KMS-11 (cell line): ENCODE data around the gene ATXN2L.

Source experiments
- H2AFZ ChIP-seq: fragments of 200-600 bp; sonication (generic); 2 replicates; pipeline ENCODE4 v1.6.1; 2016; ENCODE audit warnings: antibody characterized with exemption, mixed run types, low read depth
- H3K27ac ChIP-seq: fragments of 200-600 bp; sonication (generic); 2 replicates; pipeline ENCODE4 v1.6.1; 2016; ENCODE audit warnings: mild to moderate bottlenecking, mixed run types
- H3K27me3 ChIP-seq: fragments of 200-600 bp; sonication (generic); 2 replicates; pipeline ENCODE4 v1.6.1; 2017; ENCODE audit warnings: mild to moderate bottlenecking, low read depth, mixed run types, moderate library complexity; ENCODE audit not compliant: insufficient read depth
- H3K36me3 ChIP-seq: fragments of 200-600 bp; sonication (generic); 2 replicates; pipeline ENCODE4 v1.6.1; 2017; ENCODE audit warnings: mild to moderate bottlenecking, mixed run types; ENCODE audit not compliant: insufficient read depth
- H3K4me1 ChIP-seq: fragments of 200-600 bp; sonication (generic); 2 replicates; pipeline ENCODE4 v1.6.1; 2016; ENCODE audit warnings: mild to moderate bottlenecking, low read depth, mixed run types; ENCODE audit not compliant: poor library complexity, severe bottlenecking
- H3K4me2 ChIP-seq: fragments of 200-600 bp; sonication (generic); 2 replicates; pipeline ENCODE4 v1.7.0; 2016; ENCODE audit warnings: mild to moderate bottlenecking, mixed run types
- H3K4me3 ChIP-seq: fragments of 200-600 bp; sonication (generic); IDR thresholded peaks from 2 replicates; pipeline ENCODE4 v1.6.1; 2017; ENCODE audit warnings: low read depth, low read length, mixed read lengths; ENCODE audit not compliant: insufficient read depth
- H3K79me2 ChIP-seq: fragments of 200-600 bp; sonication (generic); 2 replicates; pipeline ENCODE4 v1.6.1; 2016; ENCODE audit warnings: low read depth, mixed run types; ENCODE audit not compliant: insufficient read depth
- H3K9ac ChIP-seq: fragments of 200-600 bp; sonication (generic); 2 replicates; pipeline ENCODE4 v1.6.1; 2016; ENCODE audit warnings: mild to moderate bottlenecking, mixed run types
- H4K20me1 ChIP-seq: fragments of 200-600 bp; sonication (generic); 2 replicates; pipeline ENCODE4 v1.6.1; 2016; ENCODE audit warnings: mild to moderate bottlenecking, mixed run types; ENCODE audit not compliant: insufficient read depth
- CTCF ChIP-seq: fragments of 200-600 bp; sonication (generic); conservative IDR thresholded peaks from 2 replicates; pipeline ENCODE4 v1.6.1; 2017; ENCODE audit warnings: low read depth, mild to moderate bottlenecking, antibody characterized with exemption, low read length, moderate library complexity, mixed read lengths

The ATXN2L gene

DNA sequence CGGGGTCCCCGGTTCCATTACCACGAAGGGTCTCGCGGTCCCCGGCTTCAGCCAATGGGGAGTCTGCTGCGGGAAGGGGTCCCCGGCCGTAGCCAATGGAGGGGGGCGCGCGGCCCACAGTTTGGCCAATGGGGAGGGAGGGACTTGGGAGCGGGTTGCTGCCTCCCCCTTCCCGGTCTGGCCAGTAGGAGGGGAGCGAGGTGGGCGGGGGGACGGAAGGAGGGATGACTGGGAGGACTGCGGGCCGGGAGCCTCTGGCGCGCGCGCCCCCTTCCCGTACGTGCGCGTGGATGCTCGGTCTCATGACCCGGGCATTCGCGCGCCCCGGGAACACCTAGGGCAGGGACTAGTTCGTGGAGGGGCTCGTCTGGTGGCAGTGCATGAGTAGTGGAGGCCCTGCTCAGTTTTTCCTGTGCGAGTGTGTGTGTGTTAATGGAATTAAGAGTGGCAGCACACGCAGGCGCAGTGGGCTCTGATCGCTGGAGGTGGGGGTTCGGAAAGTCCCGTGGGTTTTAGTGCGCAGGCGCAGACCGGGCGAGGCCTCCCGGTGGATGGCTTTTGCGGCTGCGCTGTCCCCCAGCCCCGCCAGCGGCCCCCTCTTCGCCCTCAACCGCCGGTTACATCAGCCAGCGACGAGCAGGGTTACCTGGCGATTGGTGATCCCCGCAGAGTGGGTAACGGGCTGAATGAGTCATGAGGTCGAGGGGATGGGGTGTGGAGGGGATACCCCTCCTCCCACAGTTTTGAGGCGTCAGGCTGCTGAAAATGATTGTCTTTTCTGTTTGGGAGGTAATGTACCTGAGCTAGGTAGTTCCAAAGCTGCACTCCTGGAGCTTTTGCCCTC, 1.3 kb downstream of the ATXN2L start:
- H4K20me1 ChIP-seq = no peaks in the 10 kb centered on the region; the same call in 1 of the 2 replicates
- H3K4me2 ChIP-seq = peak overlapping the region; percentile 92
- peaks cover 51% of the 10 kb centered on the region for H3K79me2 ChIP-seq
- H3K9ac ChIP-seq = peak overlapping the region; percentile 97
- TF ChIP-seq CTCF = peak; percentile 32; the same call in 1 of the 2 replicates
- H3K27ac ChIP-seq = peak overlapping the region; percentile 96
- no peaks in the 10 kb centered on the region for H3K27me3 ChIP-seq
- H3K36me3 ChIP-seq = peaks cover 15% of the 10 kb centered on the region; the same call in 1 of the 2 replicates
- peaks cover 41% of the 10 kb centered on the region for H3K4me1 ChIP-seq
- peak overlapping the region; percentile 52; the same call in 1 of the 2 replicates for H2AFZ ChIP-seq
- H3K4me3 ChIP-seq = no peak overlapping the region

DNA sequence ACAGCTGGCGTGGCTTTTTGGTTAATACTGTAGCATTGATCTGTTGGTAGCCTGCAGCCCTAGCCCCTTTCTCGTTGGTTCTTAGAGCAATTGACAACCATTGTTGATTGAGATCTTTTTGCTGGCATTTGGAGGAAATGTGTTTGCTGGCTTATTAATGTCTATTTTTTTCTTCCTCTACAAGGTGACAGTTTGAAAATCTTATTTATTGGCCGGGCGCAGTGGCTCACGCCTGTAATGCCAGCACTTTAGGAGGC, 1.8 kb downstream of the ATXN2L start:
- Histone ChIP-seq H2AFZ (peak overlapping the region; percentile 52; the same call in 1 of the 2 replicates), H3K4me2 (peak overlapping the region; percentile 92), H3K36me3 (peaks cover 21% of the 10 kb centered on the region; the same call in 1 of the 2 replicates), H3K9ac (peak overlapping the region; percentile 97; the same call in 1 of the 2 replicates), H4K20me1 (no peaks in the 10 kb centered on the region; the same call in 1 of the 2 replicates), H3K27ac (peak overlapping the region; percentile 96), H3K4me1 (peaks cover 41% of the 10 kb centered on the region), H3K79me2 (peaks cover 57% of the 10 kb centered on the region), H3K4me3 (no peak overlapping the region), H3K27me3 (no peaks in the 10 kb centered on the region)
- no peak for TF ChIP-seq CTCF

GRCh38 chr16:28826141-28826540, 3.3 kb downstream of the ATXN2L start:
- Histone ChIP-seq H3K9ac (no peak overlapping the region), H3K27me3 (no peaks in the 10 kb centered on the region), H4K20me1 (no peaks in the 10 kb centered on the region; the same call in 1 of the 2 replicates), H3K36me3 (peaks cover 33% of the 10 kb centered on the region; the same call in 1 of the 2 replicates), H3K4me3 (no peak overlapping the region), H3K79me2 (peaks cover 59% of the 10 kb centered on the region), H2AFZ (no peak overlapping the region), H3K27ac (no peak overlapping the region), H3K4me1 (peaks cover 33% of the 10 kb centered on the region), H3K4me2 (peak overlapping the region; percentile 92; the same call in 1 of the 2 replicates)
- TF ChIP-seq CTCF = no peak

DNA sequence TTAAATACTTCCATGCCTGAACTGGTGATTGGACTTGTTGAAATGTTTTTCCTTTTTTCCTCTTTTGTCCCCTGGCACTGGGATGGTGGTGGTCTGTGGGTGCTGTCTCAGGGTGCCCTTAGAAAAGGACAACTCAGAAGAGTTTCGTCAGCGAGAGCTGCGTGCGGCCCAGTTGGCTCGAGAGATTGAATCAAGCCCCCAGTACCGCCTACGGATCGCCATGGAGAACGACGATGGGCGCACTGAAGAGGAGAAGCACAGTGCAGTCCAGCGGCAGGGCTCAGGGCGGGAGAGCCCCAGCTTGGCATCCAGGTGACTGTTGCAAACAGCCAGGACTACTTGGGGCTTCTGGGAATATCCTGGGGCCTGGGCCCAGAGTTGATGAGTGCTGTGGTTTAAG, 6.9 kb downstream of the ATXN2L start:
- H3K27me3 ChIP-seq = no peaks in the 10 kb centered on the region
- peaks cover 22% of the 10 kb centered on the region for H3K4me1 ChIP-seq
- no peak overlapping the region for H3K27ac ChIP-seq
- no peak overlapping the region for H2AFZ ChIP-seq
- H3K36me3 ChIP-seq = peaks cover 54% of the 10 kb centered on the region; the same call in 1 of the 2 replicates
- H4K20me1 ChIP-seq = no peaks in the 10 kb centered on the region; the same call in 1 of the 2 replicates
- no peak overlapping the region for H3K4me2 ChIP-seq
- no peak for TF ChIP-seq CTCF
- no peak overlapping the region for H3K9ac ChIP-seq
- H3K4me3 ChIP-seq = no peak overlapping the region
- peaks cover 46% of the 10 kb centered on the region for H3K79me2 ChIP-seq
